Measurements from ENCODE around the gene SLCO3A1. TPM values are rescaled to one million over a fixed set of nuclear protein-coding genes. Genes with fewer than 3 reads are reported as not detected.
A peak's percentile ranks its signal among the peaks of the same experiment; 100 is the strongest.

The SLCO3A1 gene
- total RNA-seq, 2 donors from 2014 or later, result 55.9 to 65.1 TPM

DNA sequence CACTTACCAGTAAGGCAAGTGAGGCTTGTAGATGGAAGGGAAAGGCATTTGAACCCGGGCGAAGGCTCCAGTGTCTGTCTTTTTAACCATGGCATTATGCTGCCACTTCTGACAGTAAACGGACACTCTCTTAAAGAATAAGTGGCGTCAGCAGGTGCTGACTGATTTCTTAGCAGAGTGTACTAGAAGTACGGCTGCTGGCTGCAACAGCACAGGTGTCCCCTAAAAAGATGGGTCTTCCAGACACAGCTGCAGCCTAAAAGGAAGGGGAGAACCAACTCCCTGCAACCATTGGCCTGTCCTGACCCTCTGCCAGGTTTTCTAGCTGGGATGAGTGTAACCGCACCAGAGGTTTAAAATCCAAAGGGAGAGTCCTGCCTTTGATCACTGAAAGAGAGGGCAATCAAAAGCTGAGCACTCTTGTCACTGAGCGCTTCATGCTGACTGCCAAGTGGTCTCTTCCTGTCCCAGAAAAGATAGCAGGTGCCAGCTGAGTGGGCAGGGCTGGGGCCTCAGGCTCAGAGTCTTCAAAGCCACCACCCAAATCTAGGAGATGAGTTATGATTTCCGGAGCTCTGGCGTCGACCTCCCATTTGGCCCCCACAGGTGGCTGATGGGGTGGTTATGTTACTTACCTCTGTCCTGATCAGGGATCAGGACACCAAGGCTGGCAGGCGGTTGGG lies 255.8 kb downstream of the SLCO3A1 start:
- Mint-ChIP-seq H3K36me3 (ENCODE audit: low read depth) (peaks cover 2% of the 10 kb centered on the region), H3K4me3 (no peak overlapping the region), H3K27ac (peak overlapping the region; percentile 39), H3K27me3 (no peaks in the 10 kb centered on the region), H3K4me1 (peaks cover 23% of the 10 kb centered on the region)
- DNase-seq (no peak), ATAC-seq (no peak)
- no peaks in the 10 kb centered on the region for H3K9me3 ChIP-seq (ENCODE audit: control insufficient read depth, low read length, poor library complexity, severe bottlenecking)

DNA sequence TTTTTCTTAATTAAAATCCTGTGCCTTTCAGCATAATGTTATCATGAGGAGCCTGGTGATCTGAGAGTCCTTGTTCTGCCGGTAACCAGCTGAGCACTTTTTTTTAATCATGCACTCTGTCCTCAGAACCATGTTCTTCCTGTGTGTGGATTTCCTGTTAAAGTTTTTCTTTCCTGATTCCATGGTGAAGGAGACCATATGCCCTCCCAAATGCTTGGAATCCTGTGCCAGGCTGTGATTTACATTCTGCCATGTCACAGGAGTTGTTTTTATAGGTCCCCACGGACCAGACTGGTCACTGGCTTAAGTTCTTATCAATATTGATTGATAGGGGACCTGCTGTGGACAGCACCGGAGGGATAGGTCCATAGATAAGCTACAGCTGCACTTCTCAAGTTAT lies 257.8 kb downstream of the SLCO3A1 start:
- Mint-ChIP-seq H3K27me3 (no peaks in the 10 kb centered on the region), H3K27ac (peak overlapping the region; percentile 45), H3K36me3 (ENCODE audit: low read depth) (peaks cover 2% of the 10 kb centered on the region), H3K4me1 (peaks cover 25% of the 10 kb centered on the region), H3K4me3 (no peak overlapping the region)
- no peaks in the 10 kb centered on the region for H3K9me3 ChIP-seq (ENCODE audit: control insufficient read depth, low read length, poor library complexity, severe bottlenecking)
- no peak for DNase-seq
- no peak for ATAC-seq

DNA sequence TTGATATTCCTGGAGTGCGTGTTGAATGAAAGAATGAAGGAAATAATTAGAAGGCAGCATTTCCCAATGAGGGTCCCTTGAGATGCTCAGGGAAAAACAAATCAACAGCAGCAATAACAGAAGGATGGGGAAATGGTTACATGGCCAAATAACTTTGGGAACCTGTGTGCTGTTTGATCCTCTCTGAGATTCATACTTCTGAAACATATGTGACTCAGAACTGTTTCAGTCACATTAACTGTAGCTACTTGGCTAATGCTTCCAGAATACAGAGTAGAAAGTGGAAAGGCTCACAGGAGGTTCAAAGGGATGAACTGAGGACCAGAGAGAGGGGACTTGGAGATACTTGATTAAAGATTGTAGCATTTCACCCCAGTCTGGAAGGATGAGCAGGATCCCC lies 258.2 kb downstream of the SLCO3A1 start:
- H3K4me3 Mint-ChIP-seq, result no peak overlapping the region
- no peaks in the 10 kb centered on the region for H3K9me3 ChIP-seq (ENCODE audit: control insufficient read depth, low read length, poor library complexity, severe bottlenecking)
- no peak for DNase-seq
- ATAC-seq, result no peak
- peaks cover 2% of the 10 kb centered on the region for H3K36me3 Mint-ChIP-seq (ENCODE audit: low read depth)
- H3K4me1 Mint-ChIP-seq, result peaks cover 22% of the 10 kb centered on the region
- peak overlapping the region; percentile 45 for H3K27ac Mint-ChIP-seq
- no peaks in the 10 kb centered on the region for H3K27me3 Mint-ChIP-seq

DNA sequence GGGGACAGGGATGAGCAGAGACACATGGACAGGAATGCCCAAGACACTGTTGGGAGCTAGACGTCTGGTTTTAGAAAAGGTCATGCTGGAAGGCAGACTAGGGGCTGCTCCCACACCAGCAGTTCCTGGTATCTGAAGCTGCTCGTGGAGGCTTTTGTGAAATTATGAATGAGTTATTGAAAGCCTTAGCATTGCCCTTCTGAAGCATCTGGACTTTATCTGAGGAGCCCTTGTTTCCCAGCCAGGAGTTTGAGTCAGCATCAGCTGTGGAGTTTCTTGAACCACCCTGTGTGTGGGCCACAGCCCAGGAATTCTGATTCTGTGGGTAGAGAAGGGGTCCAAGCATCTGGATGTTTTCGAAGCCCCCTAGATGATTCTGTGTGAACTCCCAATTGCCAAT lies 258.7 kb downstream of the SLCO3A1 start:
- no peak for ATAC-seq
- H3K27me3 Mint-ChIP-seq, result no peaks in the 10 kb centered on the region
- peaks cover 22% of the 10 kb centered on the region for H3K4me1 Mint-ChIP-seq
- no peaks in the 10 kb centered on the region for H3K9me3 ChIP-seq (ENCODE audit: control insufficient read depth, low read length, poor library complexity, severe bottlenecking)
- no peak for DNase-seq
- peak overlapping the region; percentile 45 for H3K27ac Mint-ChIP-seq
- H3K36me3 Mint-ChIP-seq (ENCODE audit: low read depth), result peaks cover 2% of the 10 kb centered on the region
- no peak overlapping the region for H3K4me3 Mint-ChIP-seq

DNA sequence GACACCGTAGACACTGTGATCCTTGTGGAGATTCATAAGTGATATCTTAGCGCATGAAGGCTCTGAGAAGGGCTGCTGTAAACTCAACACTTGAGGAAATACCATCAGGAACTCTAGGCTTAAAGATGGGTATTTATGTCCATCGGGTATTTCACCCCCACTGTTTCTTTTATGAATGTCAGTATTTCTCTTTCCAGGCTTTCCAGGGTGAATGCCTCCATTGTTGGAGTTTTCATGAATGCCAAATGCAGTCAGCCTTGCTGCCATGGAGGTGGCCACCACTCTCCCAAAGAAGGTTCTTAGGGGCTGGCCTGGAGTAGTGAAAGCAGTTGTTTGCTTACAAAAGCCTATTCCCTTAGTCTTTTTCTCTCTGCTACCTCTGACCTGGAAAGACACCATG lies 259.2 kb downstream of the SLCO3A1 start:
- ATAC-seq (no peak), DNase-seq (no peak)
- no peaks in the 10 kb centered on the region for H3K27me3 Mint-ChIP-seq
- no peaks in the 10 kb centered on the region for H3K9me3 ChIP-seq (ENCODE audit: control insufficient read depth, low read length, poor library complexity, severe bottlenecking)
- peaks cover 22% of the 10 kb centered on the region for H3K4me1 Mint-ChIP-seq
- H3K4me3 Mint-ChIP-seq, result no peak overlapping the region
- H3K27ac Mint-ChIP-seq, result no peak overlapping the region
- H3K36me3 Mint-ChIP-seq (ENCODE audit: low read depth), result peaks cover 2% of the 10 kb centered on the region

DNA sequence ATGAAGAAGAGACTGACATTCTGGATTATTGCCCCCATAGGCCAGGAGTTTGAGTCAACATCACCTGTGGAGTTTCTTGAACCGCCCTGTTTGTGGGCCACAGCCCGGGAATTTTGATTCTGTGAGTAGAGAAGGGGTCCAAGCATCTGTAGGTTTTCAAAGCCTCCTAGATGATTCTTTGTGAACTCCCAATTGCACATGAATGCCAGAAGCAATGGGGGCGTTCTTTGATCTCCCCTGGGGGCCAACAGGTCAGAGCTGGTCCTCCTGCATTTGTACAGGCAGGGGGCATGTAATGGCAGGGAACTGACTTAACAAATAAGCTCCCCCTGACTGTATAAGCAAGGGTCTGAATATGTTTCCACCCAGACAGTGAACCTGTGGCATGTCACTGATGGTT lies 260.3 kb downstream of the SLCO3A1 start:
- no peak overlapping the region for H3K27ac Mint-ChIP-seq
- peaks cover 15% of the 10 kb centered on the region for H3K4me1 Mint-ChIP-seq
- no peak for ATAC-seq
- no peaks in the 10 kb centered on the region for H3K36me3 Mint-ChIP-seq (ENCODE audit: low read depth)
- no peaks in the 10 kb centered on the region for H3K27me3 Mint-ChIP-seq
- H3K4me3 Mint-ChIP-seq, result no peak overlapping the region
- H3K9me3 ChIP-seq (ENCODE audit: control insufficient read depth, low read length, poor library complexity, severe bottlenecking), result no peaks in the 10 kb centered on the region
- DNase-seq, result no peak

DNA sequence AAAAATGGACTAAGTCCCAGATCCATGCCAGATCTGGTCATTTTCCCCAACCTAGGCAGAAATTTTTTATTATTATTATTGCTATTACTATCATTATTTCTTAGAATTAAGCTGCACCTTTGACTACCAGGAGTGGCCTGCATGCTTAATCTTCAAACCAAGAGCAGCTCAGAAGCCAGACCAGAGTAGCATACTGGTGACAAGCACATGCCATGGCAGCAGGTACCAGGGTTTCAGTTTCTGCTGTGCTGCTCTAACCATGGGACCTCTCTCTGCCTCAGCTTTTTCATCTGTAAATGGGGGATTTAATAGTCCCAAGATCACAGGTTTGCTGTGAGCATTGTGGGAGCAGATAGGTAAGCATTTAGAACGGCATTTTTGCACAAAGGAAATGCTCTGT lies 262.3 kb downstream of the SLCO3A1 start:
- ATAC-seq (no peak), DNase-seq (no peak)
- Mint-ChIP-seq H3K4me3 (no peak overlapping the region), H3K36me3 (ENCODE audit: low read depth) (peaks cover 2% of the 10 kb centered on the region), H3K27me3 (no peaks in the 10 kb centered on the region), H3K4me1 (peaks cover 11% of the 10 kb centered on the region), H3K27ac (no peak overlapping the region)
- H3K9me3 ChIP-seq (ENCODE audit: control insufficient read depth, low read length, poor library complexity, severe bottlenecking), result no peaks in the 10 kb centered on the region

DNA sequence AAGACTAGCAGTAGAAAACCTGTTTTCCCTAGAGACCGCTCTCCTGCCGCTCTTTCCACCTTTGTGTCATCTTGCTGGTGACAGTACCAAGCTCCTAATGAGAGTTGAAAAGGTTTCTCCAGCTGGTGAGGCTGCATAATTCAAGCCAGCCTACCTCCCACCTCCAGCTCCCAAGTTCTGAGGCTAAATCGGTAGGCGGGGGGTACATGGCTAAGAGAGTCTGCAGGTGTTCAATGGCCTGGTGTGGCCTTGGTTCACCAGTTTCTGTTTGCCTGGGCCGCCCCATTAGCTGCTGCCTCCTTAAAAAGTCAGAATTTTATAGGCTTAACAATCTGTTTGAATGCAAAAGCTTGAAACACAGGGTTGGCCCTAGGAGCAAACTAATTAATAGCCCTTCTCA lies 262.8 kb downstream of the SLCO3A1 start:
- ATAC-seq (no peak), DNase-seq (no peak)
- Mint-ChIP-seq H3K27me3 (no peaks in the 10 kb centered on the region), H3K4me1 (peaks cover 10% of the 10 kb centered on the region), H3K27ac (peak overlapping the region; percentile 9), H3K36me3 (ENCODE audit: low read depth) (peaks cover 4% of the 10 kb centered on the region), H3K4me3 (no peak overlapping the region)
- no peaks in the 10 kb centered on the region for H3K9me3 ChIP-seq (ENCODE audit: control insufficient read depth, low read length, poor library complexity, severe bottlenecking)

DNA sequence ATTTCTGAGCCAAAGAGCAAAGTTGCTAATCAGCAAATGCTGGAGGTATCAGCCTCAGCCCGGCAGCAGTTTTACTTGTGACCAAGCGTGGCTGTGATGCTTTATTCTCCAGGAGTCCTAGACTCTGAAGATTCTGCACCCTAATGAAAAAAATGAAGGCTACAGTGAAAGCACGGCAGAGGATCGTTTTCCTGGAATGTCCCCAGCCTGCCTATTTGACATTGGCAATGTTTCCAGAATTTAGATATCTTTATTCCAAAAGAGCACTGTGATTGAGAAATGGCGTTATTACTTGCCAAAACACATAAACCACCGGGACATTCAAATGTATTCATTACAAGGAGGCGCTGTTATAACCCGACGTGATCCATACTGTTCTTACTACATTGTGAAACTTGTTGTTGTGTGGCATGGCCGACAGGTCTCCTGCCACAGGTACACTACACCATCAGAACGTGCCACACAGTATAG lies 263.8 kb downstream of the SLCO3A1 start:
- Mint-ChIP-seq H3K27ac (peak overlapping the region; percentile 9), H3K4me1 (peaks cover 5% of the 10 kb centered on the region), H3K27me3 (no peaks in the 10 kb centered on the region), H3K4me3 (no peak overlapping the region), H3K36me3 (ENCODE audit: low read depth) (peaks cover 11% of the 10 kb centered on the region)
- DNase-seq, result no peak
- no peaks in the 10 kb centered on the region for H3K9me3 ChIP-seq (ENCODE audit: control insufficient read depth, low read length, poor library complexity, severe bottlenecking)
- no peak for ATAC-seq

DNA sequence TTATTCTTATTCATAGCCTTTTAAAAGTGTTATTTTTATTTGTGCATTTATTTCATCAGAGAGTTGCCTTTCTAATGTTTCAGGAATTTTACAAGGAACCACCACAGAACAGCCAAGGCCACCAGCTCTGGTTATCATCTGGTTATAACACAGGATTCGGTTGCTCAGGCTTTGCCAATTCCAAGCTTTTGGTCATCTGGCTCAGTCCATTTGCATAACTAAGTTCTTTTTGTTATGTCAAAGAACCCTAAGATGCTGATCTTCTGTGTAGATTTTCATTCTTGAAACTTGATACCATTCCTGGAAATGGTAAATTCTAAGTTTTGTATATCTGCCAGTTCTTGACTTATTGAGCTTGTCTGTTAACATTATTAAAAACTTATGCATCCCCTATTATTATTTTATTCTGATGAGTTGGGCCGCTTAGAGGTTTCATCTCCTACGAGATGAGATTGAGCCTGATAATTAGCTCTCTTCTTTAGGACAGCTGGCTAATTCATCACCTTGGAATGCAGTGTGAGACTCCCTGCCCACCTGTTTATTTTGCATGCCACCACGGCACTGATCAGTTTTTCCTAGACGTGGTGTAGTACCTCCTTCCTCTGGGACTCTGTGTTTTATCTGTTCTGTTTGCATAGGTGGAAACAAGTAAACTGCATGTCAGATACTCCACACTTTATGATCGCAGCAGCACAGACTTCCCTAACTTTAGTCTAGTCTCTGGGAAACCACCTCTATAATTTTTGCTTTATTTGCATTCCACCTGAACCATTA lies 264.8 kb downstream of the SLCO3A1 start:
- Mint-ChIP-seq H3K27me3 (no peaks in the 10 kb centered on the region), H3K36me3 (ENCODE audit: low read depth) (peaks cover 11% of the 10 kb centered on the region), H3K4me1 (peaks cover 7% of the 10 kb centered on the region), H3K4me3 (no peak overlapping the region), H3K27ac (no peak overlapping the region)
- no peak for ATAC-seq
- no peaks in the 10 kb centered on the region for H3K9me3 ChIP-seq (ENCODE audit: control insufficient read depth, low read length, poor library complexity, severe bottlenecking)
- DNase-seq, result no peak

DNA sequence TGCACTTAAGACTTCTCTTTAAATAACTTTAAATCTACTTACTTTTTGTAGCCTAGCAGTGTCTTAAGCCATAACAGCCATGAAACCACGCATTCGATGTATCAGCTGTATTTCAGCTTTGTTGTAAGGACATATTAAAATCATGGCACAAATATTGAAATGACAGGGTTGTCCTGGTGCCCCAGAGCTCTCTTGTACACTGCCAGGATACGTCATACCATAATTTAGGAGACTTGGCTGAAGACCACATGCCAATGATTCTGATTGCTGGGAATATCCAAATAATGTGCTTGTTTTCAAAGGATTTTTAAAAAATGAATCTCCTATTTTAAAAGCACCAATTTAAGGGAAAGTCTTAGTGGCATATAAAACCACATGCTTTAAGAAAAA lies 265.4 kb downstream of the SLCO3A1 start:
- peaks cover 11% of the 10 kb centered on the region for H3K36me3 Mint-ChIP-seq (ENCODE audit: low read depth)
- H3K4me3 Mint-ChIP-seq, result no peak overlapping the region
- ATAC-seq, result no peak
- no peak overlapping the region for H3K27ac Mint-ChIP-seq
- H3K4me1 Mint-ChIP-seq, result peaks cover 10% of the 10 kb centered on the region
- H3K9me3 ChIP-seq (ENCODE audit: control insufficient read depth, low read length, poor library complexity, severe bottlenecking), result no peaks in the 10 kb centered on the region
- H3K27me3 Mint-ChIP-seq, result no peaks in the 10 kb centered on the region
- DNase-seq, result no peak

DNA sequence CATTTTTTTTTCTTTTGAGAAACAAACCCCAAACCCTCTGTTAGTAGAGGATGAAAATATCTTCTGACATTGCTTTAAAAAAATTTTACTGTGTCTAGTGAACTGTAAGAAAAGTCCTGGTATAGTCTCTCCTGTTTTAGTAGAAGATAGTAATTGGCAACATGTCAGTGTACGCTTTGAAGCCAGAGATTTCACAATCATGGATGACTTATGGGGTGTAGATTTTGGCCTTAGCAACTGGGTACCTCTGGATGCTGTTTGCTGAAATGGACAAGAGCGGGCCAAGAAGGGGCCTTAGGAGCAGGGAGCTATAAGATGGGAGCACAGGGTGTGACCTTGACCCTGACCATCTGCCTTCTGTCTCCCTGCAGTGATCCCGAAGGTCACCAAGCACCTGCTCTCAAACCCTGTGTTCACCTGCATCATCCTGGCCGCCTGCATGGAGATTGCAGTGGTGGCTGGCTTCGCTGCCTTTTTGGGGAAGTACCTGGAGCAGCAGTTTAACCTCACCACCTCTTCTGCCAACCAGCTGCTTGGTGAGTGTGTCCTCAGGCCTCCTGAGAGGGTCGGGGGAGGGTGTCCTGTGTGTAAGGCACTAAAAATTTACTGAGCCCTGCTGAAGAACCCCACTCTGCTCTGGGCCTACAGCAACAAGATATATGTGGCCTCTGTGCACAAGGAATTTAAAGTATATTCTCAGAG lies 266.7 kb downstream of the SLCO3A1 start:
- H3K9me3 ChIP-seq (ENCODE audit: control insufficient read depth, low read length, poor library complexity, severe bottlenecking), result no peaks in the 10 kb centered on the region
- no peak for DNase-seq
- no peak for ATAC-seq
- Mint-ChIP-seq H3K27me3 (no peaks in the 10 kb centered on the region), H3K27ac (no peak overlapping the region), H3K4me3 (no peak overlapping the region), H3K4me1 (peaks cover 7% of the 10 kb centered on the region), H3K36me3 (ENCODE audit: low read depth) (peaks cover 11% of the 10 kb centered on the region)

DNA sequence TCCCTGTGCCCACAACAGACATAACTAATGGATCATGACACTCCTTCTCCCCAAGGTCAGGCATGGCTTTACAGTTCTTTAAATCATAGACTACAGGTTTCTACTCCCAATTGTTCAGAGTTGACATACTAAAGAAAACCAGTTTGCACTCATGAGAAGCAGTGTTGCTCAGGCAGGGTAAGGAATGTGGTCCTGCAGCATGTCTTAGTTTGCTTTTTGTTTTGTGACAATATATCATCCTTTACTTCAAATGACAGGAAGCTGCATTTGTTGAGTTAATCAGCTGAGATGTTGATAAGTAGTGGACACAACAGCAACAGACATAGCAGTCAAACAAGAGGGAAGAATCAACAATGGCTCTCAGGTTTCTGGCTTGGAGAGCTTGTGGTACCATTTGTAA lies 267.5 kb downstream of the SLCO3A1 start:
- H3K27me3 Mint-ChIP-seq, result no peaks in the 10 kb centered on the region
- DNase-seq (no peak), ATAC-seq (no peak)
- no peaks in the 10 kb centered on the region for H3K9me3 ChIP-seq (ENCODE audit: control insufficient read depth, low read length, poor library complexity, severe bottlenecking)
- no peak overlapping the region for H3K27ac Mint-ChIP-seq
- peaks cover 7% of the 10 kb centered on the region for H3K4me1 Mint-ChIP-seq
- peaks cover 16% of the 10 kb centered on the region for H3K36me3 Mint-ChIP-seq (ENCODE audit: low read depth)
- no peak overlapping the region for H3K4me3 Mint-ChIP-seq

Measured in T-helper 17 cell (primary cell).